HEK293T (cell line): Measurements from ENCODE around the gene HEG1.

ENCODE experiments used
- FOXM1 ChIP-seq: fragments of 450-650 bp; IDR thresholded peaks from 2 replicates; pipeline ENCODE4 v1.6.1; 2017; ENCODE audit warnings: mild to moderate bottlenecking, borderline replicate concordance
- NFRKB ChIP-seq: fragments of 450-650 bp; IDR thresholded peaks from 2 replicates; pipeline ENCODE4 v1.6.1; 2016; ENCODE audit warnings: mild to moderate bottlenecking, moderate library complexity
- SP1 ChIP-seq: fragments of 450-650 bp; IDR thresholded peaks from 2 replicates; pipeline ENCODE4 v1.6.1; 2017
- SUZ12 ChIP-seq: fragments of 450-650 bp; IDR thresholded peaks from 2 replicates; pipeline ENCODE4 v1.6.1; 2016; ENCODE audit warnings: mild to moderate bottlenecking

DNA sequence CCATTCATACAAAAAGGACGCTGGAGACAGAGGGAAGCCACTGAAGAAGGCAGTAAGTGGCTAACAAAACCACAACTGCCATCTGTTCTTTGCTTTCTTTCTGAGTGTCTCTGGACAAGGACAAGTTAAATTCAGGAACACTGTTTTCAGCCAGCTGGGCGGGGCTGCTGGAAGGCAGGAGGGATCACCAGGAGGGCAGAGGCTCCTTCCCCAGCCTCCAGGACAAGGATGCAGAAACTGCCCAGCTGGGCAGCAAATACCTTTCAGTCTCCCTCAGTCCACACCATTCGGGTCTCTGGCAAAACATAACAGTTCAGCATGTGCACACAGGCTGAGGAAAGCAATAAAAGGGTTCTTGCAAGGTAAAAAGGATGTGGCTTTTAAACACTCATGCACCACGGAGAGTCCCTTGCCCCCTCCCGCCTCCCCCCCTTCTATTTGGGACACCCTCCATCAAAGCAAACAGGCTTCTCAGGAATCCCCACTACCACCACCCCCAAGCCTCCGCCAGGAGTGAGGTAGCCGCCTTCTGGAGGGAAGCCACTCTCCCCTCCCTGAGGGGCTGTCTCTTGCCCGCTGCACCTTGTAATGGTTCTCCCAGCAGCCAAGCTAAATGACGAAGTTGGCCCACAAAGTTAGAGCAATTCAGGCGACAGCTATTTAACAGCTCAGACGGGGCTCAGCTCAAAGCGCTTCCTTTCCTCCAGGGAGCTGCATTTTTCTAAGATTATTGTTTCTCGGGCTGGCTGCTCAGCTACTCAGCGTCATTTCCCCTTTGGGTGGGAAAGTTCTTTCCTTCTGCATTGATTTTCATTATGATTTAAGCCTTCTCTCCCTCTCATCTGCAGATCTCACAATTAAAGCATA lies 3.8 kb downstream of the HEG1 start:
- TF ChIP-seq SP1, result no peak
- TF ChIP-seq SUZ12, result no peak
- no peak for TF ChIP-seq FOXM1
- no peak for TF ChIP-seq NFRKB
